GM19238 (cell line): ENCODE results near the gene ZNF253.
"Not testable (repeated sequence)": the region's sequence is repeated elsewhere in the genome, so short reads cannot be mapped to it uniquely, and the experiment has no call there.

Source experiments
- DNase-seq: peaks from one replicate; pipeline ENCODE4 v3.0.0; 2011; ENCODE audit warnings: low spot score; ENCODE audit not compliant: insufficient read length

The ZNF253 gene

GRCh38 chr19:19865750-19866610, at the start of gene ZNF253:
TSS of gene ZNF253 (plus strand) at chr19:19865882. CDS start at chr19:19865997, 115 bp downstream.
- DNase-seq = peak; percentile 74

- no peak for DNase-seq
Measured at GRCh38 chr19:19816679-19817078, 49.0 kb upstream of the ZNF253 start.

- DNase-seq = no peak
Measured at GRCh38 chr19:19817357-19817756, 48.3 kb upstream of the ZNF253 start.

- no peak for DNase-seq
Measured at GRCh38 chr19:19820774-19821320, 44.8 kb upstream of the ZNF253 start.

- peak; percentile 74 for DNase-seq
Measured at GRCh38 chr19:19821366-19821951, 44.2 kb upstream of the ZNF253 start, which contains the start of gene ZNF506. TSS of gene ZNF506 (minus strand) at chr19:19821750. CDS start at chr19:19821603, 147 bp downstream.

GRCh38 chr19:19821976-19822375, 43.7 kb upstream of the ZNF253 start:
- not testable (repeated sequence) for DNase-seq

- DNase-seq = peak; percentile 7
Measured at GRCh38 chr19:19823916-19824315, 41.8 kb upstream of the ZNF253 start.

- no peak for DNase-seq
Measured at GRCh38 chr19:19826875-19827274, 38.8 kb upstream of the ZNF253 start.

GRCh38 chr19:19835560-19836038, 30.1 kb upstream of the ZNF253 start:
- no peak for DNase-seq

GRCh38 chr19:19847781-19848180, 17.9 kb upstream of the ZNF253 start:
- DNase-seq = no peak

GRCh38 chr19:19849056-19849455, 16.6 kb upstream of the ZNF253 start:
- DNase-seq = no peak

- not testable (repeated sequence) for DNase-seq
Measured at GRCh38 chr19:19851740-19852139, 13.9 kb upstream of the ZNF253 start.

- no peak for DNase-seq
Measured at GRCh38 chr19:19858751-19859150, 6.9 kb upstream of the ZNF253 start.

- no peak for DNase-seq
Measured at GRCh38 chr19:19860756-19861390, 4.8 kb upstream of the ZNF253 start.

- peak; percentile 33 for DNase-seq
Measured at GRCh38 chr19:19866611-19867248, 1.0 kb downstream of the ZNF253 start.

GRCh38 chr19:19870086-19870485, 4.4 kb downstream of the ZNF253 start:
- not testable (repeated sequence) for DNase-seq

- DNase-seq = no peak
Measured at GRCh38 chr19:19871932-19872331, 6.2 kb downstream of the ZNF253 start.

GRCh38 chr19:19873381-19873780, 7.7 kb downstream of the ZNF253 start:
- no peak for DNase-seq

- DNase-seq = no peak
Measured at GRCh38 chr19:19877724-19878123, 12.0 kb downstream of the ZNF253 start.

- DNase-seq = no peak
Measured at GRCh38 chr19:19884583-19884982, 18.9 kb downstream of the ZNF253 start.
